CD4-positive, alpha-beta T cell (primary cell): ENCODE results near the gene NEMF. TPM values are rescaled to one million over a fixed set of nuclear protein-coding genes. Genes with fewer than 3 reads are reported as not detected.

ENCODE experiments used
- ATAC-seq: fragments of 200-7000 bp; cut with Tn5 transposase; one replicate; pipeline ENCODE4 v1.10.0; 2022; ENCODE audit warnings: mild to moderate bottlenecking; ENCODE audit not compliant: poor library complexity
- CTCF ChIA-PET: fragments of 350-600 bp; sonication (Branson Sonifier 250); formaldehyde crosslinking; loops from one replicate; lab custom pipeline; 2021; ENCODE audit warnings: antibody characterized with exemption, inconsistent platforms; lab: Charles Lee
- POLR2A ChIA-PET: fragments of 350-600 bp; sonication (Branson Sonifier 250); formaldehyde crosslinking; loops from one replicate; lab custom pipeline; 2021; ENCODE audit warnings: antibody characterized with exemption, inconsistent platforms; lab: Charles Lee
- DNase-seq, 14 experiments: peaks; one replicate each; pipeline ENCODE4 v3.0.0-alpha.2; 2013 to 2020; ENCODE audit warnings: mixed read lengths in 2 of 14
- H3K27ac ChIP-seq, 2 donors: one replicate each; pipeline versions ENCODE4 v1.5.1 to v1.7.0; 2013; ENCODE audit warnings: low read length in 2 of 2, low read depth in 1 of 2, mild to moderate bottlenecking in 1 of 2
- H3K27me3 ChIP-seq, 2 experiments: 1 replicate in 1 of 2; 2 replicates in 1 of 2; pipeline versions ENCODE4 v1.6.1 to v1.7.0; 2013; ENCODE audit warnings: low read length in 2 of 2, control low read depth in 1 of 2, mild to moderate bottlenecking in 1 of 2, moderate library complexity in 1 of 2; ENCODE audit not compliant: insufficient read depth in 2 of 2, control insufficient read depth in 1 of 2
- H3K36me3 ChIP-seq: one replicate; pipeline ENCODE4 v1.6.1; 2013; ENCODE audit warnings: low read length, control low read depth; ENCODE audit not compliant: insufficient read depth
- H3K4me1 ChIP-seq: one replicate; pipeline ENCODE4 v1.6.1; 2013; ENCODE audit warnings: low read length, control low read depth; ENCODE audit not compliant: insufficient read depth
- H3K4me3 ChIP-seq: one replicate; pipeline ENCODE4 v1.5.1; 2013; ENCODE audit warnings: mild to moderate bottlenecking, low read length, moderate library complexity
- H3K9me3 ChIP-seq, 2 experiments: 1 replicate in 1 of 2; 2 replicates in 1 of 2; pipeline versions ENCODE4 v1.6.1 to v1.7.0; 2013; ENCODE audit warnings: low read length in 2 of 2, mild to moderate bottlenecking in 2 of 2, control low read depth in 1 of 2, moderate library complexity in 1 of 2; ENCODE audit not compliant: control insufficient read depth in 1 of 2, insufficient read depth in 1 of 2
- H3K27ac Mint-ChIP-seq: one replicate; pipeline ENCODE4 v1.8.0; 2020; ENCODE audit warnings: mixed read lengths
- H3K27me3 Mint-ChIP-seq: one replicate; pipeline ENCODE4 v1.8.0; 2021; ENCODE audit warnings: mixed read lengths
- H3K36me3 Mint-ChIP-seq: one replicate; pipeline ENCODE4 v1.8.0; 2021; ENCODE audit warnings: low read depth, mixed read lengths
- H3K4me1 Mint-ChIP-seq: one replicate; pipeline ENCODE4 v1.8.0; 2021; ENCODE audit warnings: low read depth, mixed read lengths
- H3K4me3 Mint-ChIP-seq: one replicate; pipeline ENCODE4 v1.8.0; 2020; ENCODE audit warnings: mild to moderate bottlenecking, mixed read lengths
- H3K9me3 Mint-ChIP-seq: one replicate; pipeline ENCODE4 v1.8.0; 2020; ENCODE audit warnings: mixed read lengths
- intact Hi-C, 2 experiments: fragments of 100-400 bp; cut with DNase I in 1 of 2; cut with micrococcal nuclease in 1 of 2; formaldehyde crosslinking; loops; one replicate each; pipeline versions ENCODE4 v1.15.1 to v1.9.0; 2023 to 2025; cut with DNase I, micrococcal nuclease
- total RNA-seq, 174 experiments: library from RNA in 2 of 174; stranded (reverse) in 2 of 174; gene quantifications; one replicate each; pipeline ENCODE4 v1.2.3 and lab custom pipeline; 2021 to 2026
- TF ChIP-seq, protein P1 (sequence below): fragments of 200-600 bp; IDR thresholded peaks from one replicate; pipeline ENCODE4 v1.8.0; 2022; ENCODE audit warnings: antibody characterized with exemption, mild to moderate bottlenecking

The NEMF gene
- total RNA-seq, 2 experiments from 2014 or later: 96.0 to 97.7 TPM

DNA sequence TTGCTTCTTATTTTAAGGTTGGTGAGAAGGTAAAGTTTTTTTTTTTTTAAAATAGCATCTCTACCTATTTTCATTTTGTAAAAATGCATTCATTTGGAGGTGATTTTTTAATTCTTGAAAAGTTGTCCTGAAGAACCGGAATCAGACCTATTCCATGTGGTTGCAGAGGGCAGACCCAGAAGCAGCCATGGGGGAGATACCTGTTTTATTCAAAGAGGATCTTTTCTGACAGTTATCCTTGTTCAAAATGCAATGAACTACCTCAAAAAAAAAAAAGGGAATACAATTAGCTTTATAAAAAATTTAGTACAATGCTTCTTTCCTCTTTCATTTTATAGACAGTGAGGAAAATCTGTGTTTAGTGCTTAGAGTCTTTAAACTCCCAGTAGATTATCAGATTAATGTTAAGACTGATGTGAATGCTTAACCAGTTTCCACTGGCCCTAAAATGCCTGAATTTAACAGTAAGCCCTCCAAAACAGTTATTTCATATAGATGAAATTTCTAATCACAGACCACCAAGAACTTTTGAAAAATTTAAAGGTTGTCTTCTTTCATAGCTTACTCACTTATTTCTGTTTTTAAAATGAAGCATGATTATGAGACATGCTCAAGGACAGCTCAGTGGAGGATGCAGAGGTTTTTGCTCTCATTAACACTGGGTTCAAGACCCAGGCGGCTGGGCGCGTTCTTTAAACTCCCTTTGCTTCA lies 8.6 kb upstream of the NEMF start:
- no peaks in the 10 kb centered on the region for H3K36me3 Mint-ChIP-seq
- CTCF ChIA-PET: interaction anchor here (0.7 to 5.0 kb wide), 29 partner anchors 9 to 371 kb away, joined by 3 to 121 read pairs (median 9); partner anchors contain the start of genes ARF6, LRR1, NEMF and SOS2
- H3K27me3 Mint-ChIP-seq: peaks cover 15% of the 10 kb centered on the region
- H3K27ac ChIP-seq: peak overlapping the region; percentile 98
- H3K4me1 ChIP-seq: peaks cover 42% of the 10 kb centered on the region
- intact Hi-C loops: loop anchor here (1.0 to 10.0 kb wide), 4 partner anchors 181 to 971 kb away; partner anchors contain the start of genes DMAC2L (in 2 of the 2), L2HGDH (in 2 of the 2), NIN (in 1 of the 2) and VCPKMT (in 1 of the 2)
- ATAC-seq (no peak), DNase-seq (no peak)
- POLR2A ChIA-PET: interaction anchor here (0.6 to 8.7 kb wide), 26 partner anchors 9 to 274 kb away, joined by 3 to 220 read pairs (median 29); partner anchors contain the start of genes ARF6, DNAAF2, KLHDC1 and KLHDC2
- H3K9me3 Mint-ChIP-seq: peaks cover 2% of the 10 kb centered on the region
- H3K9me3 ChIP-seq: peaks cover 0 to 3% of the 10 kb centered on the region in 2 experiments
- H3K36me3 ChIP-seq: no peaks in the 10 kb centered on the region
- H3K27ac Mint-ChIP-seq: no peak overlapping the region
- H3K4me3 ChIP-seq: peak overlapping the region; percentile 78
- no peaks in the 10 kb centered on the region for H3K27me3 ChIP-seq
- H3K4me3 Mint-ChIP-seq: no peak overlapping the region
- TF ChIP-seq, protein P1, sequence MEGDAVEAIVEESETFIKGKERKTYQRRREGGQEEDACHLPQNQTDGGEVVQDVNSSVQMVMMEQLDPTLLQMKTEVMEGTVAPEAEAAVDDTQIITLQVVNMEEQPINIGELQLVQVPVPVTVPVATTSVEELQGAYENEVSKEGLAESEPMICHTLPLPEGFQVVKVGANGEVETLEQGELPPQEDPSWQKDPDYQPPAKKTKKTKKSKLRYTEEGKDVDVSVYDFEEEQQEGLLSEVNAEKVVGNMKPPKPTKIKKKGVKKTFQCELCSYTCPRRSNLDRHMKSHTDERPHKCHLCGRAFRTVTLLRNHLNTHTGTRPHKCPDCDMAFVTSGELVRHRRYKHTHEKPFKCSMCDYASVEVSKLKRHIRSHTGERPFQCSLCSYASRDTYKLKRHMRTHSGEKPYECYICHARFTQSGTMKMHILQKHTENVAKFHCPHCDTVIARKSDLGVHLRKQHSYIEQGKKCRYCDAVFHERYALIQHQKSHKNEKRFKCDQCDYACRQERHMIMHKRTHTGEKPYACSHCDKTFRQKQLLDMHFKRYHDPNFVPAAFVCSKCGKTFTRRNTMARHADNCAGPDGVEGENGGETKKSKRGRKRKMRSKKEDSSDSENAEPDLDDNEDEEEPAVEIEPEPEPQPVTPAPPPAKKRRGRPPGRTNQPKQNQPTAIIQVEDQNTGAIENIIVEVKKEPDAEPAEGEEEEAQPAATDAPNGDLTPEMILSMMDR: no peak
- H3K4me1 Mint-ChIP-seq: peaks cover 13% of the 10 kb centered on the region

DNA sequence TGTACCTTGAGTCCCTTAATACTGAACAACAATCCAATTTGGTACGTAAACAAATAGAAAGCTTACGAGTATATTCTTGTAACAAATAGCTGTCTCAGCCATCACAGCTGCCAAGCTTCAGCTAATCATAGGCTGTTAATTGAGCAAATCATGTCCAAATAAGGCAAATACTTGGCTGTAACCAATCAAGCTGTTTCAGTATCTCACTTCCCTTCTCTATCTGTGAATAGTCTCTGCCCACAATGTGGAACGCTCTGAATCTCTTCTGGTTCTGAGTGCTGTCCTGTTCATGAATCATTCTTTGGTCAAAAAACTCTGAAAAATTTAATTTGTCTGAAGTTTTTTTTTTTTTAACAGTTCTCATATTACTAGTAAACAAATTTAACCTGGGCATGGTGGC lies 5.8 kb upstream of the NEMF start:
- intact Hi-C loops: no loop called here
- H3K27me3 Mint-ChIP-seq: peaks cover 15% of the 10 kb centered on the region
- no peaks in the 10 kb centered on the region for H3K36me3 Mint-ChIP-seq
- Histone ChIP-seq H3K4me1 (peaks cover 25% of the 10 kb centered on the region), H3K27me3 (no peaks in the 10 kb centered on the region), H3K27ac (no peak overlapping the region), H3K4me3 (no peak overlapping the region), H3K9me3 (peaks cover 0 to 3% of the 10 kb centered on the region in 2 experiments), H3K36me3 (no peaks in the 10 kb centered on the region)
- no peak overlapping the region for H3K27ac Mint-ChIP-seq
- no peak overlapping the region for H3K4me3 Mint-ChIP-seq
- peaks cover 2% of the 10 kb centered on the region for H3K9me3 Mint-ChIP-seq
- ChIA-PET CTCF (no interaction called here), POLR2A (interaction anchor here (1.0 kb wide), 1 partner anchor 186 kb away, joined by 5 read pairs; no protein-coding TSS in a partner anchor)
- DNase-seq: no peak
- no peak for ATAC-seq
- TF ChIP-seq, protein P1: no peak
- H3K4me1 Mint-ChIP-seq: peaks cover 19% of the 10 kb centered on the region

DNA sequence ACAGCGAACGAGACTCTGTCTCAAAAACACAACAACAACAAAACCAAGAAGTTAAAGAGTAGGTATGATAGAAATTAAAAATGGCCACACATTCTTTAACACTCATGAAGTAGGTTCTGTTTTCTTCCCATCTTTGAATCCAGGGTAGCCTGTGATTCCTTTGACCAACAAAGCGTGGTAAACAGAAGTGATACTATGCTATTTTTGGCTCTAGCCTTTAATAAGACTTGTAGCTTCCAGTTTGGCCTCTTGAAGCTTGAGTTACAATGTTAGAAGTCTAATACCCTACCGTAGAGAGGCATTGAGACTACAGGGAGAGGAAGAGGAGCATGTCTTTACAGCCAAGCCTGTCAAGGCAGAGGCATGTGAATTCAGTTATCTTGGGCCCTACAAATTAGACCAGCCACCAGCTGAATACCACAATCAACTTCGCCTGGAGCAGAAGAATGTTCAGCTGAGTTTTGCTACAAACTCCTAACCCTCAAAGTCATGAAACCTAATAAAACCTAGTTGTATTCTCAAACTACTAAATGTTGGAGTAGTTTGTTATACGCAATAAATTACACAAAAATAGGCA lies 4.9 kb upstream of the NEMF start:
- ChIA-PET CTCF (no interaction called here), POLR2A (interaction anchor here (1.0 kb wide), 1 partner anchor 187 kb away, joined by 5 read pairs; no protein-coding TSS in a partner anchor)
- Mint-ChIP-seq H3K4me3 (peak overlapping the region; percentile 40), H3K27me3 (peaks cover 10% of the 10 kb centered on the region), H3K27ac (no peak overlapping the region), H3K36me3 (peaks cover 7% of the 10 kb centered on the region), H3K4me1 (peaks cover 27% of the 10 kb centered on the region), H3K9me3 (no peaks in the 10 kb centered on the region)
- peaks cover 0 to 2% of the 10 kb centered on the region in 2 experiments for H3K9me3 ChIP-seq
- no peaks in the 10 kb centered on the region for H3K27me3 ChIP-seq
- intact Hi-C loops: no loop called here
- no peak for ATAC-seq
- H3K36me3 ChIP-seq: no peaks in the 10 kb centered on the region
- no peak overlapping the region for H3K4me3 ChIP-seq
- peaks cover 23% of the 10 kb centered on the region for H3K4me1 ChIP-seq
- H3K27ac ChIP-seq: no peak overlapping the region
- DNase-seq: no peak
- TF ChIP-seq, protein P1: no peak
